NOMO-1 (cell line): Measurements from ENCODE around the gene NR3C1.

Experiments
- DNase-seq, 2 experiments: peaks; one replicate each; lab custom pipeline; 2025; ENCODE audit not compliant: unreplicated experiment in 2 of 2; lab: John Stamatoyannopoulos, UW

The NR3C1 gene

DNA sequence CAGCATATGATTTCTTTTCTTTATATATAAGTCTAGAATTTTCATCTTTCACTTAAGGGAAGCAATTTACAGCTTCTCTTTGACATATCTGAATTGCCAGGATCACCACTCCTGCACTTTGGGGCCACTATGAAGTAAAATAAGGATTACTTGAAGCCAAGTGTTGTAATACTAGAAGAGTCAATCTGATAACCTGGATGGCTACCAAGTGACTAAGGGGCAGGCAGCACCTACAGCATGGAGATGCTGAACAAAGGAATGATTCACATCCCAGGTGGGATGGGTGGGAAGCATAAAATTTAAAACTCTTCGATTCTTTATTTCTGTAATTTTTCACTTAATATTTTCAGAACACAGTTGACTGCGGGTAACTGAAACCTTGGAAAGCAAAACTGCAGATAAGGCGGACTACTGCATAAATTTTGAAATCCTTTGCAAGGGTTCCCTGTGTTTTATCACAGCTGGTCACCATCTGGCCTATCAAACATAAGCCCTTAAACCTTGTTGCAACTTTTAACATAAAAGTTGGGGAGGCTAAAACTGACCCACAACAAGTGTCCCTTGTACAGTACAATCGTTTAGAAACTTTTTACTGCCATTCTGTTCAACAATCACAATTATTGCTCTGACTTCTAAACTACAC lies 31.2 kb downstream of the NR3C1 start:
- no peak for DNase-seq

DNA sequence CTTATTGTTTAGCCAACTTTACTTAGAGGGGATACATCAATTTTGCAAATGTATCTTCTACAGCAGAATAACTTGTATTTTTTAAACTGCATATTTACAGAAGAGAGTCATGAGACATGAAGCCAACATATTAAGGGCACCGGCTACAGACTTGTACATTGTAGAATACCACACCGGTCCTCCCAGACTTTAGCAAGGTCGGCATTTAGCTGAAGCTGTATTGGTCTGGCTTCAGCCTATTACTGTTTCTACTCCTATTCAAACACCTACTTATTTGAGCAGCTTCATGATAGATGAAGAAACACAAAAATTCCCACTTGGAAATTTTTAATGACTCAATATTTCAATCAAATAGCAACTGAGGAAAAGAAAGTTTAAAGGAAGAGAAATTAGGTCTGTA lies 33.0 kb downstream of the NR3C1 start:
- no peak for DNase-seq

DNA sequence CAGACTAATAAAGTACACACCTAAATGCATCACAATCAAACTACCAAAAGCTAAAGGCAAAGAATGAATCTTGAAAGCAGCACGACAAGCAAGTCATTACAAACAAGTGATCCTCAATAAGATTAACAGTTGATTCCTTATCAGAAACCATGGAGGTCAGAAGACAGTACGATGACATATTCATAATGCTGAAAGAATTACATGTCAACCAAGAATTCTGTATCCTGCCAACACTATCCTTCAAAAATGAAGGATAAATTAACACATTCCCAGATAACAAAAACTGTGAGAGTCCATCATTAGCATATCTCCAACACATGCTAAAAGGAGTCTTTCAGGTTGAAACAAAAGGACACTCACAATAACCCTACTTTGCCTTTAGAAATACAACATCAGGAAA lies 39.4 kb downstream of the NR3C1 start:
- DNase-seq = no peak

DNA sequence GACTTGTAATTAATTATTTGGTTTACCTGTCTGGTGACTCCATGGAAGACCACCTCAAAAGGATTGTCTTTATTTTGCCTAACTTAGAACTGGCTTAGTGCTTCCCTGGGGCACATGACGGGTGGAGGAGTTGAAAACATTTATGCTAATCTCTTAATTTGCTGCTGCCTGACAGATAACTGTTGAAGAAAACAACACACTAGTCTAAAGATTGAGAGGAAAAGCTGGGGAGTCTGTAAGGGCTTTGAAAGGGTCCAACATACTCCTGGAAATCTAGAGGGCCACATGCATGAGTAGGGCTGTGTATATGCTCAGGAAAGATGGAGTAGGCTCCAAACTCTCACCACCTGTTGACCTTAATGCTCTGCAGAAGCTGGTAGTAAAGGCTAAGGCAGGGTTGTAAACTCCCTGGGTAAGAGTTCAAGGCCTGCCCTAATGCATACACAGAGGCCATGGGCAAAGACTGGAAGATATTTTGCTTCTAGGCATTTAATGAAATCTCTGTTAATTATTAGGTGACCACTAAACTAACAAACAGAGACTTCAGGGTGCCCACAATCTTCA lies 40.7 kb downstream of the NR3C1 start:
- no peak for DNase-seq

DNA sequence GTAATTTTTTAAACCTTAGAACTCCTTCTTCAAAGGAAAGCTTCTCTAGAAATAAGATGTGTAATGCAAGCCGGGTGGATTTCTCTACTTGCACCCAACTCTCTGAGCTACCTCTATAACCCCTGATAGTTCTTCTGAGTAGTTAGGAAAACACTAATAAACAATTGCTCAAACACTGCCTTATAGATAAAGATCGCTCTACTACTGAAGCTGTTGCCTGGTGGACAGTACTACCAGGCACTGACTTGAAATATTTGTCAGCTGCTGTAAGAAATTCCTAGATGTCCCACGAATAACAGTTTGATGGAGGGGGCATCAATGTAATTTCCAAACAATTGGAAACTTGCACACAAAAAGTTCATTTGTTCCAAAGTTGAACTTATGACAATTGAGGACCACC lies 42.0 kb downstream of the NR3C1 start:
- DNase-seq = no peak

DNA sequence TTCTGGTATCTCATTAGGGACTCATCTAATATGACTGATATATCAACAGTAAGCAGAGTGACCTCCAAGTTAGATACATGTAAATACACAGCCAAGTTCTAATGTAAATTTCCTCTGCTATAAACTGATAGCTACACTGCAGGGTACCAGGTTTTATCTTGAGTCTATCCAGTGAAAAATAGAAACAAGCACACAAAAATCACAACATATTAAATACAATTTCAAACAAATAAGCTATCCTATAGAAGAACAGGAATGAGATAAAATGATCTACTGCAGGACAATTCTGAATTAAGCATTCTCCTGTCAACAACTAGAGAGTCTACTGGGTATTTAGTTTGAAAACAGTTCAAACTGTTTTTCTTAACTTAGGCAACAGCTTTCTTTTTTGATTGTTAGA lies 42.7 kb downstream of the NR3C1 start:
- no peak for DNase-seq

DNA sequence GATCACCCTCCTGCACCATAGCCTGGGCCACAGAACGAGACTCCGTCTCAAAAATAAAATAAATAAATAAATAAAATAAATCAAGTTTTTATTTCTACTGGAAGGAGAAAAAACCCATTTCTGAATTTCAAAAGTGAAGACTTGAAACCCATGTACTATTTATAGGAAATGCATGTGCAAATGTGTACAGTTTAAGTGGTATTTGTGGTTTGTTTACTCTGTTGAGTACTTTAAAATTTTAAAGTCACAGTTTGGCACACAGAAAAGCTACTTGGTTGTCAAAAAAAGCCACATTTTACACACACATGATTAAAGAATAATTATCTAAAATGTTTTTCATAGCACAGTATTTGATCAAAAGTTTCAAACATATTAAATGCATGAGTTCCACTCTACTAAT lies 43.6 kb downstream of the NR3C1 start:
- DNase-seq = no peak

DNA sequence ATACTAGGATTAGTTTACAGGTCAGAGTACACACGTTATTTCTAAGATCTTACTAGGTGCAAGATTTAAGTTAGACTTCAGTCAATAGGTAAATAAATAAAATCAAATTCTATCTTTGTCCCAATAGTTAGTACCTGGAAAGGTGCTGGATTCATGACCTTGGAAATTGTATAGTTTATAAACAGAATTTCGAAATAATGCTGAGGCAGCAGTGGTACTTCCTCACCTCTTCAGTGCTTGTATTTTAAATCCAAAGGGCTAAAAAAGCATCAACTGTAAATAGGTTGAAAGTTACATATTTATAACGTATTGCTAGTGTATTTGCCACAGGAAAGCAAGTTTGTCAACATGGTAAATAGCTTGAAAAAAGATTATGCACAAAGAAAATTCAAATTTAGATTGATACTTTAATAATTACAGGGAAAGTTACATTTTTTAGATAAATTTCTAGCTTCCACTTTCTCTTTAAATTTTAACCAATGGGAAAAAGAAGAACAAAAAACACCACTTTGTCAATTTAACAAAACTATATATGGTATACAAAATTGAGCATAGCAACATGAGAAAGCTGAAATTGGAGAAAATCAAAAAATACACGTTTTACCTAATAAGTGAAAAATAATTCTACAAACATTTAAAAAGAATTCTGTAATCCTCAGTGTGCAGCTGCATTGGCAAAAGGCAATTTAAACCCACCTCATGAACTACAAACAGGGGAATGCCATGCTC lies 46.5 kb downstream of the NR3C1 start:
- no peak for DNase-seq

DNA sequence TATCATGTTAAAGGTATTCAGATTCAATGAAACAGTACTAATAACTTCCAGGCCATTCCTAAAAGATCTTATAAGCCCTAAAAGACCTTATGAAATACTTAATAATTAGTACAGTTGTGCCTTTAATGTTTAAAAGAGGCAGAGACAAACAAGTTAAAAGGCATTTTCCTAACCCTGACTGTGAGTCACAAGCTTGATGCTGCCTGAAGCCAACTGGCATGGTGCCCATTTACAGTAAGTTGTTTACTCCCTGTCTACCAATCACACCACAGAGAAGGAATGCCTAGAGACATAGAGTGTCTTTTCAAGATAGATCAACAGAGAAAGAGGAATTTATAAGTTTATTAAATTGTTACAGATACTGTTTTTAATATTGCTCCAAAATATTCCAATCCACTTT lies 47.8 kb downstream of the NR3C1 start:
- no peak for DNase-seq

DNA sequence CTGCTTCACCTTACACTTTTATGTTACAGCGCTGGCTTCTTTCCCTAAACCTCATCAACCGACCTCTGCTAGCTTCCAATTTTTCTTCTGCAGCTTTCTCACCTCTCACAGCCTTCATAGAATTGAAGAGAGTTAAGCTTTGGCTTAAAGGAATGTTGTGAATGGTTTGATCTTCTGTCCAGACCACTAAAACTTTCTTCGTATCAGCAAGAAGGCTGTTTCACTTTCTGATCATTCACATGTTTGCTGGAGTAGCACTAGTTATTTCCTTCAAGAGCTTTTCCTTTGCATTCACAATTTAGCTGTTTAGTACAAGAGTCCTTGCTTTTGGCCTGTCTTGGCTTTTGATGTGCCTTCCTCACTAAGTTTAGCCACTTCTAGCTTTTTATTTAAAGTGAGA lies 49.5 kb downstream of the NR3C1 start:
- DNase-seq = no peak

DNA sequence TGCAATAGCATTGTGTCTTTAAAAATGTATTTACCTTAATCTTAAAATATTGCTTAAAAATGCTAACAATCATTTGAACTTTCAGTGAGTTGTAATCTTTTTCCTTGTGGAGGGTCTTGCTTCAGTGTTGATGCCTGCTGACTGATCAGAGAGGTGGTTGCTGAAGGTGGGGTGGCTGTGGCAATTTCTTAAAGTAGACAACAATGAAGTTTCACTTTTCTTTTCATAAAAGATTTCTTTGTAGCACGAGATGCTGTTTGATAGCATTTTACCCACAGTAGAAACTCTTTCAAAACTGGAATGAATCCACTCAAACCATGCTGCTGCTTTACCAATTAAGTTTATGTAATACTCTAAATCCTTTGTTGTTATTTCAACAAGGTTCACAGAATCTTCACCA lies 50.8 kb downstream of the NR3C1 start:
- no peak for DNase-seq

DNA sequence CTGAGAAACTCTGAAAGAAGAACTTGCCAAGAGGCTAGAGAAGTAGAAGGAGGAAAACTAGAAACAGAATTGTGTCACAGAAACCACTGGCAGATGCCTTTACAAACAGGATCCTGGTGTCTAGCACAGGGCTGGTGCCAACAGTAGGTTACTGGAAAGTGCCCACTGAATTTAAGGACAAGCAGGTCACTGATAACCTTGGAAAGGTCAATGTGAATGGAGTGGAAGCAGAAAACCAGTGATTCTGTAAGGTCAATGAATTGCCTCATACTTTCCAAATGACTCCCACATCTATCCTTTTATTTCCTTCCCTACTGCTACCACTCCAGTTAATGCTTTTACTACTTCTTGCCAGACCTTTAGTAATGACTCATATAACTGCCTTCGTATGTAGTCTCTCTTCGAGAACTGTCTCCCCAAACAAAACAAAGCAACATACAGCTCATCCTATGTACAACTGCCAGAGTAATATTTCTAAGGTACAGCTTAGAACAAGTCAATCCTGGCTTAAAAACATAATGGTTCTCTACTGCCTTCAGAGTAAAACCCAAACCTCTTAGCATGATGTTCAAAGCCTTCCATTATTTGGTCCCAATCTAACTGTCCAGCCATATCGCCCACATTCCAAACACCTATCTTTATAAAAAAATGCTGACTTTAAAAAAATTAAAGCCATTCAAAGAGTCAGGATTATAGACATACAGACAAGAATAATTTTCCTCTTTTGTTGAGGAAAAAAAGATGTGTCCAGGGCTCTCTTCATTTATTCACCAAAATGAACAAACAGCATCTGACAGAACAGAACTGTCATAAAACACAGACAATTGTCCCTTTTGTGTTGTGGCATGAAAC lies 52.5 kb downstream of the NR3C1 start:
- peak; percentile 20 to 54 for DNase-seq

DNA sequence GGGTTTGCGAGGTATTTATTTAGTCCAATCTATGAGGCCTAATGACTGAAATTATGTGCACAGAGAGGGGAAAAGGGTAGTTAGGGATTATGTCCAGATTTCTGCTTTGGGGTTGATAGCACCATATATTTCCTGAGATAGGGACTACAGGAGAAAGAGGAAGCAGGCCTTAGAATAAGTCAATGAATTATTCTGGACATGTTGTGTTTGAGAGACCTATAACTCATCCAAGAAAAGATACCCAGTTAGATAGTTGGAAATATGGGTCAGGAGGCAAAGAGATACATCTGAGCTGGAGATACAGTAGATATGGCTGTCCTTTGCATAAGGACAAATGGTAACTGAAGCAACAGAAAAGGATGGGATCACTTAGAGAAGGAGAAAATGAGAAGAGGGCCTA lies 53.1 kb downstream of the NR3C1 start:
- no peak for DNase-seq

DNA sequence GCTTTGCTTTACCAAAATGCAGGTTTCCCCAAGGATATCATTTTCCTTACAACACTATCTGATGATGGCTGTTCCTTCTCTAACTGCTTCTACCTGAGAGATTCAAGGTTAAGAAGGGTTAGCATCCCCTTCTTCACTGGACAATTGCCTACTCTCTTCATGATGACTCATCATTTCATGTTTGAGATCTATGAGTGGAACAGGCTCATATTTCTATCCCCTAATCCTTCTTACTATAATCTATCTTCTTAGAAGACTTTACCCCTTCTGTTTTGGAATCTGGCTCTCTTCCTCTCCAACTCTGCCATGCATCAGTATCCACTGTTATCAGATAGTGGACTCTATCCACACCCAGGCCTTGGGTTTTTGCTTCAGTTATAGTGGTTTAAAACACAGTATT lies 54.3 kb downstream of the NR3C1 start:
- DNase-seq = no peak

DNA sequence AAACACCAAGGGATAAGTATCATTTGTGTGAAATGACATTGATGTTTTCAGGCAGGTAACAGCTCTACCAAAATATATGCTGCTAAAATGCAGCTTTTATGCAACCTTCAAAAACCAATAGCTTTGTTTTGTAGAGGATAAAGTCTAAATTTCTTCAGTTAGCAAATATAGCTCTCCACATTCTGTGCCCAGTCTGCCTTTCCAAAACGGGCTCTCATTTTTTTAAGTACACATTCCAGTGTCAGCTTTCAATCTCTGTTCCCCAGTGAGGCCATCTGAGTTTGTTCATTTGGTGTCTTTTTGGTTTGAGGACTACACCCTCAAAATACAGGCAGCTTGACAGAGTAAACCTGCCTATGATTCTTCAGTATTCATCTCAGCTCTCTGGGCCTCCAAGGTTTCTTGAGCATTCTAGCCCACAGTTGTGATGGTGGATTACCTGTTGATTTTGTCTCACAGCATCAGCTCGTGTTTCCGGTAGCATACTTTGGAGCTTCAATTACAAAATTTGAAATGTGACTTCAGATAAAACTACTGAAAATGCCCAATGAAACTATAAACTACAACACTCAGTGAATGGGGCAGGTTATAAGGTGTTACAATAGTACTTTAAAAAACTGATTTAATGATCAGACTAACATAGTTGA lies 55.7 kb downstream of the NR3C1 start:
- no peak for DNase-seq

DNA sequence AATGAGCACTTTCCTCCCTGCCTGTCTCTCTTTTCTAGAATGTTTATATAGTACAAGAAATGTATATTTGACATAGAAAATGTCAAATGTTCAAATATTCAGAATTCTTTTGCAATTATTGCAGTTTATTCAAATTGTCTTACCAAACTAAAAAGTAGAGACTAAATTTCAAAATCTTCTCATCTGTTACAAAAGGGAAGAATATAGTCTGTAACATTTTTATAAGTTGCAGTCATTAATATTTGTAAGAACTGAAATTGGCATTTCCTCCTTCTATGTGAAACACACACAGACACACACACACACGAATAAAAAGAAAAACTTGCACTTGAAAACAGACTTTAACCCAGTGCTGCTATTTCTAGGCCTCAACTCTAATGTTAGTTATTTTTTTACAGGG lies 56.4 kb downstream of the NR3C1 start:
- DNase-seq = no peak

DNA sequence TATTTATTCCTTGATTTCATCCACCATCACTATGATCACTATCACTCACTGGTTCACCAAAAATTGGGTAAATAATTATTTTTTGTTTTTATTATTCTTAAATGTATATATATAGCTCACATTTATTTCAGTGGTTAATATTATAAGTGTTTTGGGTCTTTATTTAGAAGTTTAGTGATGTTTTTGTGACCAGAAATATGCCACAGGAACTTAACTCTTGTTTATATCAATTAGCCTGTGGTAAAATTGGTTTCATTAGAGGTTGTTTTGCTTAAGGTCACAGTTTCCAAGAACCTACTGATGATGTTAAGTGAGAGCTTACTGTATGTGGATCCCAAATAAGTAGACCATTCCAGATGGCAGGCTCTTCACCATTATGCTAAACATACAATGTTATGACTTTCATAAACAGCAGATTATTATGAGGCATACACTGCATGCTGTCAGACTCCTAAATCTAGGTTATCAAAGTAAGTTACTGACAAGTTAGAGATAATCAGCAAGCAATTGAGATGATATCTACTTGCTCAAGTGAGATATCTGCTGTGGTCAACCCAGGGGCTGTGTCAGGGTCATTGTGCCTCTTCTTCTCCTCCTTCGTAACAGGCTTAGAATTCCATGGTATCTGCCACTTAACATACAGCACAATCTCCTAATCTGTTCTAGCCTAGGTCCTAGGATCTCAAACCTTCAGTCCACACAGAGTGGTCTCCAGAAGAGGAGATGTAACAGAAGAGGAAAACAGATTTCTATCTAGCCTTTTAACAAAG lies 57.6 kb downstream of the NR3C1 start:
- no peak for DNase-seq

DNA sequence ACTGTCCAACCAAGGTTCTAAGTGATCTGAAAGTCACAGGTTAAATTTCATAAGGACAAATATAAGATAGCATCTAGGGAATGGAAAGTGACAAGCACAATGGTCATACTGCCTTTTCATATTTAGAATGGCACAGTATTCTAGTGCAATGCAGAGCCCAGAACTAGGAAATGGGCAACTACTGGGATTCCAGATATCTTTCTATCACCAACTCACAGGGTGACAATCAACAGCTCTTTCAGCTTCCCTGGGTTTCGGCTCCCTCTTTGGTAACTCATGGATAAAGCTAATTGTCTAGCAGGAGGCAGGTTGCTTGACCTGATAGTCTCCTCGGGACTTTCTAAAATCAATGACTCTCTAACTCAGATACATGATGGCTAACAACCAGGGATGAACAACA lies 60.4 kb downstream of the NR3C1 start:
- no peak for DNase-seq

DNA sequence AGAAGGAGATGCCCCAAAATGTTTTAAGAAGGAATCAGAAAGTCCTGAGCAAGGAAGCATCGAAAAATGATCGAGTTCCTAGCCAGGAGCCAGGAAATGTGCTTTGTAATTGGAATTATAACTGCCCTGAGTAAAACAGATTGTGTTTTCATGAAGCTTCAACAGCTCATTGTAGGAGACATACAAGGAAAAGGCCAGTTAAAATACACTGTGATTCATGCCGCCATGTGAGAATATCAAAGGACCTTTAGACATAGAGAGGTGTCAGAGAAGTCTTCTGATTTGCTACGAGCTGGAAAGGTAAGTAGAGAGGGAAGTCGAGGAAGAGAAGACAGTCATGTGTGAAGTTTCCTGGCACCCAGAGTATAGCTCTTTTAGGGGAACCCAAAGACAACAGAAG lies 60.9 kb downstream of the NR3C1 start:
- no peak for DNase-seq

DNA sequence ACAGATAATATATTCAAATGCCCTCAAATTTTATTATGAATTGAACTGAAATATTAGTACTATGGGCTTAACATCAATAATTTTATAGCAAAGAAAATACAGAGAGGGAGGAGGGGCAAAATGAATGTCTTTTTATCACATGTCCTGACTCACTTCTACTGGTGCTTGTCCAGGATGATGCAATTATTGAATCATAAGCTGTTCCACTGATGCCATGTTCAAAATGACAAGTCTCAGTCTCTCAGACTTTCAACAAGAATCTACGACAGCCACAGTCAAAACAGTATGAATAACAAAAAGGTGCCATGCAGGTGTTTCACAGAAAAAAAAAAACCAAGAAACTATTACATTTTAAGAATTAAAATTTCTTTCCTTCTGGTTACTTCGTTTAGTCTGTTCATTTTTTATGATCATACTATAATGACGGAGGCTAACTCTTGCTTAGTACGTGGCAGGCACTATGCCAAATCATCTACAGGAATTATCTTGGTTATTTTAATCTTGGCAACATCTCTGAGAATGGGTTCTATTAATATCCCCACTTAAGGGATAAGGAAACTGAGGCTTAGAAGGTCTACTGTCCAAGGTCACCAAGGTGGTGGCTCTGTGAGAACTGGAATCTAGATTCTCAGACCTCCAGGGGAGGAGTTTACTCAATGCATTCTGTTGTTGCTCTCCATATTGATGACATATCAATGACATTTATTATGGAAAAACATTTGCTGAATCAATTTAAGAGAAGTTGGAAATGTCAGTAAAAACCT lies 61.5 kb downstream of the NR3C1 start:
- DNase-seq = no peak
